ENCODE measurements around the gene UGGT1. TPM values are rescaled to one million over a fixed set of nuclear protein-coding genes. Genes with fewer than 3 reads are reported as not detected.

The UGGT1 gene
- total and polyA plus RNA-seq, 3 donors from 2014 or later, result 17.5 to 71.6 (median 40.5) TPM

GRCh38 chr2:128237081-128237534, 146.1 kb downstream of the UGGT1 start:
- TF ChIP-seq, protein P1, sequence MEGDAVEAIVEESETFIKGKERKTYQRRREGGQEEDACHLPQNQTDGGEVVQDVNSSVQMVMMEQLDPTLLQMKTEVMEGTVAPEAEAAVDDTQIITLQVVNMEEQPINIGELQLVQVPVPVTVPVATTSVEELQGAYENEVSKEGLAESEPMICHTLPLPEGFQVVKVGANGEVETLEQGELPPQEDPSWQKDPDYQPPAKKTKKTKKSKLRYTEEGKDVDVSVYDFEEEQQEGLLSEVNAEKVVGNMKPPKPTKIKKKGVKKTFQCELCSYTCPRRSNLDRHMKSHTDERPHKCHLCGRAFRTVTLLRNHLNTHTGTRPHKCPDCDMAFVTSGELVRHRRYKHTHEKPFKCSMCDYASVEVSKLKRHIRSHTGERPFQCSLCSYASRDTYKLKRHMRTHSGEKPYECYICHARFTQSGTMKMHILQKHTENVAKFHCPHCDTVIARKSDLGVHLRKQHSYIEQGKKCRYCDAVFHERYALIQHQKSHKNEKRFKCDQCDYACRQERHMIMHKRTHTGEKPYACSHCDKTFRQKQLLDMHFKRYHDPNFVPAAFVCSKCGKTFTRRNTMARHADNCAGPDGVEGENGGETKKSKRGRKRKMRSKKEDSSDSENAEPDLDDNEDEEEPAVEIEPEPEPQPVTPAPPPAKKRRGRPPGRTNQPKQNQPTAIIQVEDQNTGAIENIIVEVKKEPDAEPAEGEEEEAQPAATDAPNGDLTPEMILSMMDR (IDR thresholded peaks at IDR 0.05), result no peak
- no peak for TF ChIP-seq POLR2A (IDR thresholded peaks at IDR 0.05)
- Histone ChIP-seq H3K27ac (no peak overlapping the region), H3K9me3 (no peaks in the 10 kb centered on the region), H3K36me3 (ENCODE audit: low read depth, missing control alignments) (no peaks in the 10 kb centered on the region), H3K27me3 (no peaks in the 10 kb centered on the region), H3K4me3 (no peak overlapping the region), H3K4me1 (no peaks in the 10 kb centered on the region)
- intact Hi-C loops (cut with DNase I; ENCODE audit: low total_unique reads), result no loop called here
- DNase-seq, result no peak
- 85 to 88% methylated on average over 2 of the region's 2 CpGs for WGBS, 2 donors

DNA sequence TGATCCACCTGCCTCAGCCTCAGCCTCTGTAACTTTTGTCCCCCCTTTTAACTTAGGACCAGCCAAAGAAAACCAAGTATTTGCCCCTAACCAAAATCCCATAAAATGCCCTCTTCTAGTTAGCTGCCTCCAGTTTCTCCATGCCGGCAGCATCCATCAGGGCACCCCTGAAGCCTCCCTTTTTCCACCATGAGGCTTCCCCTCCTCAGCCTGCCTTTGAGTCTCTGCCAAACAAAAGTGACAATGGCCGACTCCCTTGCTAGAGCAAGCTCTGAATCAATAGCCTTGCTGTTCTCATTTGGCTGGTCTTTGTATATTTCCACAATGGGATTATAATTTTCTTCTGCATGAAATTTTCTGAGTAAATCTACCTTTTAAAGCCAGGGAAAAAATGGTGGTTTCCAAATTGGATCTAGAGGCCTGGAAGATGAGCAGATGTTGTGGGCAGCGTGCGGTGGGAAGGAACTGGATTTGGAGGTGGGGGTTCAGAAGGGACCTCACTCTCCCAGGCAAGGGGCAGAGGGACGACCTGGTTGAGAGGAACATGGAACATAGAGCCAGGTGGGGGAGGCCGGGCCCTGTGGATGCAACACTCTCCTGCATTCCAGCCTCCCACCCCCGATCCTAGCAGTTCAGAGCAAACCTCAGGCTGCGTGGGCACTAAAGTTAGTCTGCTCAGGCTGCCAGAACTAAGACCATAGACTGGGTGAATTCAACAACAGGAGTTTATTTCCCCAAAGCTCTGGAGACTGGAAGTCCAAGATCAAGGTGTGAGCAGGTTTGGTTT, 147.1 kb downstream of the UGGT1 start:
- H3K9me3 ChIP-seq, result no peaks in the 10 kb centered on the region
- H3K27ac ChIP-seq, result no peak overlapping the region
- H3K27me3 ChIP-seq, result no peaks in the 10 kb centered on the region
- no peaks in the 10 kb centered on the region for H3K4me1 ChIP-seq
- intact Hi-C loops (cut with DNase I; ENCODE audit: low total_unique reads), result no loop called here
- H3K4me3 ChIP-seq, result no peak overlapping the region
- DNase-seq, result no peak
- no peak for TF ChIP-seq POLR2A (IDR thresholded peaks at IDR 0.05)
- TF ChIP-seq, protein P1 (IDR thresholded peaks at IDR 0.05), result no peak
- H3K36me3 ChIP-seq (ENCODE audit: low read depth, missing control alignments), result no peaks in the 10 kb centered on the region
- WGBS, 2 donors, result 72 to 75% methylated on average over 8 of the region's 8 CpGs

DNA sequence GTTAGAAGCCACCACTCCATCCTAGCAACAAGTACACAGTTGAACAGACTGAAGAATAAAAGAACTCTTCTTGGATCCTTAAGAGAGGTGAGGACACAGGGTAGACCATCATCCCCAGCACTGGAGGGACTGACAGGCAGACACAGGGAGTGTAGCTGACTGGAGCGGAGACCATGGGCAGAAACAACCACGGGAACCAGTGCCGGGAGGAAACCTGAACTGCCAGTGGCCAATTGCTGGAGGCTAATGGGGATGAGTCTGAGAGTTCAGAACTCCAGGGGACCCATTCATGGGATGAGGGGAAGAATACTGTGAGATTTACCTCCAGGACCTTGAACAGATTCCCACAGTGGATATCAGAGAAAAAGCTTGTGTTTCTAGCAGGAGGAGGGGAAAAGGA, 150.9 kb downstream of the UGGT1 start:
- Histone ChIP-seq H3K27me3 (no peaks in the 10 kb centered on the region), H3K4me1 (no peaks in the 10 kb centered on the region), H3K27ac (no peak overlapping the region), H3K36me3 (ENCODE audit: low read depth, missing control alignments) (no peaks in the 10 kb centered on the region), H3K9me3 (no peaks in the 10 kb centered on the region), H3K4me3 (no peak overlapping the region)
- intact Hi-C loops (cut with DNase I; ENCODE audit: low total_unique reads), result no loop called here
- 88 to 98% methylated on average over 3 of the region's 3 CpGs for WGBS, 2 donors
- no peak for DNase-seq
- TF ChIP-seq, protein P1 (IDR thresholded peaks at IDR 0.05), result no peak
- no peak for TF ChIP-seq POLR2A (IDR thresholded peaks at IDR 0.05)

Small RNA genes lying within 50 kb of the gene (small RNA-seq; reads per million reads assigned to genes)
- gene AC108059.2 (0 reads per million in 2 donors), gene AC108059.3 (0 reads per million in 2 donors), gene DYNLT3P2 (0 reads per million in 2 donors), gene RF00019 (0 reads per million in 2 donors)

Other genes with a start within 250 kb of the UGGT1 start
- gene POLR2D, start 233.0 kb upstream of the UGGT1 start, total RNA-seq, result 10 to 100 TPM; 49.1 to 75.4 TPM
- gene POLR2D, start 233.0 kb upstream of the UGGT1 start, polyA plus RNA-seq (ENCODE audit: insufficient read depth, low read depth, low replicate concordance), result 160 TPM
- 10 to 100 TPM; 34.1 to 35.8 TPM for gene AMMECR1L, start 205.2 kb upstream of the UGGT1 start, total RNA-seq
- gene AMMECR1L, start 205.2 kb upstream of the UGGT1 start, polyA plus RNA-seq (ENCODE audit: insufficient read depth, low read depth, low replicate concordance), result 31.5 TPM
- gene SAP130, start 63.1 kb upstream of the UGGT1 start, total RNA-seq, result 10 to 100 TPM; 82.4 to 85.7 TPM
- 129 TPM for gene SAP130, start 63.1 kb upstream of the UGGT1 start, polyA plus RNA-seq (ENCODE audit: insufficient read depth, low read depth, low replicate concordance)
- gene HS6ST1, start 227.7 kb downstream of the UGGT1 start, total RNA-seq, result 100 to 1,000 TPM; 143 to 203 TPM
- 58.7 TPM for gene HS6ST1, start 227.7 kb downstream of the UGGT1 start, polyA plus RNA-seq (ENCODE audit: insufficient read depth, low read depth, low replicate concordance)

Measured in testis (tissue), 3 donors.